GM23338 (cell line): Measurements from ENCODE around the gene TERT.

ENCODE experiments used
- CREB1 ChIP-seq: fragments of 250-450 bp; sonication (Bioruptor Pico); IDR thresholded peaks from 2 replicates; pipeline ENCODE4 v1.5.0; 2020; ENCODE audit warnings: low read depth, mild to moderate bottlenecking, moderate library complexity
- EZH2 ChIP-seq: fragments of 200-600 bp; sonication (generic); IDR thresholded peaks from one replicate; pipeline ENCODE4 v1.8.0; 2017; ENCODE audit warnings: antibody characterized with exemption, mild to moderate bottlenecking, low read depth; ENCODE audit not compliant: unreplicated experiment
- POLR2AphosphoS5 ChIP-seq: IDR thresholded peaks from 2 replicates; pipeline ENCODE4 v1.6.1; 2016; ENCODE audit warnings: antibody characterized with exemption, low read depth
- TF ChIP-seq, protein P1 (sequence below), 2 experiments: fragments of 200-600 bp in 1 of 2; sonication (generic) in 1 of 2; conservative IDR thresholded peaks; 2 replicates each; pipeline versions ENCODE4 v1.5.1 to v1.6.1; 2016 to 2017; ENCODE audit warnings: antibody characterized with exemption in 2 of 2, low read depth in 2 of 2, mild to moderate bottlenecking in 2 of 2, moderate library complexity in 1 of 2

DNA sequence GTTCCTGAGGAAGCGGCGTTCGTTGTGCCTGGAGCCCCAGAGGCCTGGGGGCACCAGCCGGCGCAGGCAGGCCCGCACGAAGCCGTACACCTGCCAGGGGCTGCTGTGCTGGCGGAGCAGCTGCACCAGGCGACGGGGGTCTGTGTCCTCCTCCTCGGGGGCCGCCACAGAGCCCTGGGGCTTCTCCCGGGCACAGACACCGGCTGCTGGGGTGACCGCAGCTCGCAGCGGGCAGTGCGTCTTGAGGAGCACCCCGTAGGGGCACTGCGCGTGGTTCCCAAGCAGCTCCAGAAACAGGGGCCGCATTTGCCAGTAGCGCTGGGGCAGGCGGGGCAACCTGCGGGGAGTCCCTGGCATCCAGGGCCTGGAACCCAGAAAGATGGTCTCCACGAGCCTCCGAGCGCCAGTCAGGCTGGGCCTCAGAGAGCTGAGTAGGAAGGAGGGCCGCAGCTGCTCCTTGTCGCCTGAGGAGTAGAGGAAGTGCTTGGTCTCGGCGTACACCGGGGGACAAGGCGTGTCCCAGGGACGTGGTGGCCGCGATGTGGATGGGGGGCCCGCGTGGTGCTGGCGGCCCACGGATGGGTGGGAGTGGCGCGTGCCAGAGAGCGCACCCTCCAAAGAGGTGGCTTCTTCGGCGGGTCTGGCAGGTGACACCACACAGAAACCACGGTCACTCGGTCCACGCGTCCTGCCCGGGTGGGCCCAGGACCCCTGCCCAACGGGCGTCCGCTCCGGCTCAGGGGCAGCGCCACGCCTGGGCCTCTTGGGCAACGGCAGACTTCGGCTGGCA, 1.3 kb downstream of the TERT start:
- TF ChIP-seq, protein P1, sequence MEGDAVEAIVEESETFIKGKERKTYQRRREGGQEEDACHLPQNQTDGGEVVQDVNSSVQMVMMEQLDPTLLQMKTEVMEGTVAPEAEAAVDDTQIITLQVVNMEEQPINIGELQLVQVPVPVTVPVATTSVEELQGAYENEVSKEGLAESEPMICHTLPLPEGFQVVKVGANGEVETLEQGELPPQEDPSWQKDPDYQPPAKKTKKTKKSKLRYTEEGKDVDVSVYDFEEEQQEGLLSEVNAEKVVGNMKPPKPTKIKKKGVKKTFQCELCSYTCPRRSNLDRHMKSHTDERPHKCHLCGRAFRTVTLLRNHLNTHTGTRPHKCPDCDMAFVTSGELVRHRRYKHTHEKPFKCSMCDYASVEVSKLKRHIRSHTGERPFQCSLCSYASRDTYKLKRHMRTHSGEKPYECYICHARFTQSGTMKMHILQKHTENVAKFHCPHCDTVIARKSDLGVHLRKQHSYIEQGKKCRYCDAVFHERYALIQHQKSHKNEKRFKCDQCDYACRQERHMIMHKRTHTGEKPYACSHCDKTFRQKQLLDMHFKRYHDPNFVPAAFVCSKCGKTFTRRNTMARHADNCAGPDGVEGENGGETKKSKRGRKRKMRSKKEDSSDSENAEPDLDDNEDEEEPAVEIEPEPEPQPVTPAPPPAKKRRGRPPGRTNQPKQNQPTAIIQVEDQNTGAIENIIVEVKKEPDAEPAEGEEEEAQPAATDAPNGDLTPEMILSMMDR (conservative IDR thresholded peaks at IDR 0.05; ENCODE audit: low read depth in 2 of 2), result no peak
- no peak for TF ChIP-seq CREB1 (CRISPR knock-in tag)
- TF ChIP-seq EZH2, result no peak
- TF ChIP-seq POLR2AphosphoS5, result no peak
